Upper lobe of left lung (tissue), 4 donors: Measurements from ENCODE around the gene MEX3B.

Experiments
- CTCF ChIP-seq, 6 experiments: fragments of 450-650 bp in 4 of 6; fragments of 200-600 bp in 2 of 6; sonication (generic) in 2 of 6; IDR thresholded peaks; one replicate each; pipeline ENCODE4 v1.5.1; 2016 to 2019; ENCODE audit warnings: antibody characterized with exemption in 6 of 6
- POLR2A ChIP-seq, 4 donors: fragments of 450-650 bp; IDR thresholded peaks; one replicate each; pipeline ENCODE4 v1.5.1; 2016 to 2017; ENCODE audit warnings: antibody characterized with exemption in 4 of 4, mild to moderate bottlenecking in 2 of 4
- POLR2AphosphoS5 ChIP-seq, 2 donors: sonication (generic); formaldehyde crosslinking; IDR thresholded peaks; one replicate each; pipeline ENCODE4 v1.5.1; 2017; ENCODE audit warnings: antibody characterized with exemption in 2 of 2

GRCh38 chr15:82036461-82036860 lies 9.4 kb downstream of the MEX3B start:
- TF ChIP-seq POLR2A (IDR thresholded peaks at IDR 0.05) (no peak), CTCF (IDR thresholded peaks at IDR 0.05) (no peak), POLR2AphosphoS5 (IDR thresholded peaks at IDR 0.05) (no peak)
